Left lung (tissue), 10 donors: ENCODE measurements around the gene RD3L. TPM values are rescaled to one million over a fixed set of nuclear protein-coding genes. Genes with fewer than 3 reads are reported as not detected.

Source experiments
- ATAC-seq: fragments of 200-7000 bp; cut with Tn5 transposase; one replicate; pipeline ENCODE4 v1.9.1; 2020; ENCODE audit warnings: moderate library complexity
- DNase-seq, 4 donors: peaks; one replicate each; pipeline ENCODE4 v3.0.0-alpha.2; 2013 to 2020
- H3K27ac ChIP-seq, 2 donors: fragments of 200-600 bp; sonication (generic) in 1 of 2; one replicate each; pipeline versions ENCODE4 v1.5.0 to v1.8.0; 2020 to 2021
- H3K27me3 ChIP-seq, 2 donors: fragments of 200-600 bp; sonication (generic) in 1 of 2; one replicate each; pipeline versions ENCODE4 v1.5.0 to v1.8.0; 2020 to 2021
- H3K36me3 ChIP-seq, 2 donors: fragments of 200-600 bp; sonication (generic) in 1 of 2; one replicate each; pipeline versions ENCODE4 v1.5.0 to v1.8.0; 2020 to 2021
- H3K4me1 ChIP-seq, 2 donors: fragments of 200-600 bp; one replicate each; pipeline ENCODE4 v1.8.0; 2021
- H3K4me3 ChIP-seq, 2 donors: fragments of 200-600 bp; sonication (generic) in 1 of 2; one replicate each; pipeline versions ENCODE4 v1.5.0 to v1.8.0; 2020 to 2021; ENCODE audit warnings: mild to moderate bottlenecking in 1 of 2
- H3K9me3 ChIP-seq, 2 donors: fragments of 200-600 bp; sonication (generic) in 1 of 2; one replicate each; pipeline versions ENCODE4 v1.5.0 to v1.8.0; 2020 to 2021
- CTCF ChIP-seq, 2 donors: fragments of 200-600 bp; sonication (generic) in 1 of 2; IDR thresholded peaks; one replicate each; pipeline versions ENCODE4 v1.5.0 to v1.8.0; 2021; ENCODE audit warnings: antibody characterized with exemption in 2 of 2
- intact Hi-C, 2 donors: fragments of 100-400 bp; cut with DNase I; formaldehyde crosslinking; loops; one replicate each; pipeline versions ENCODE4 v1.11.2 to v1.14.2; 2022
- polyA plus RNA-seq, 6 donors: library from polyadenylated mRNA; unstranded; fragments of 120-200 nt; gene quantifications; one replicate each; pipeline ENCODE4 v1.2.1, GENCODE V29; 2013; ENCODE audit not compliant: insufficient read length in 6 of 6
- total RNA-seq, 2 donors: library from RNA; stranded (reverse); fragmentation: NEBNext Ultra II Directional; extraction: Animal tissue kit (Norgen Biotek cat#: 25700); gene quantifications; one replicate each; pipeline ENCODE4 v1.2.1, GENCODE V29; 2021
- donor health status: DM: no; HTN: yes; CAD: no.
- donor health status: DM: no; HTN: no; CAD: no.

Gene RD3L
- total and polyA plus RNA-seq, 8 donors: 0.13 to 0.28 (median 0.19) TPM; not detected in 2

DNA sequence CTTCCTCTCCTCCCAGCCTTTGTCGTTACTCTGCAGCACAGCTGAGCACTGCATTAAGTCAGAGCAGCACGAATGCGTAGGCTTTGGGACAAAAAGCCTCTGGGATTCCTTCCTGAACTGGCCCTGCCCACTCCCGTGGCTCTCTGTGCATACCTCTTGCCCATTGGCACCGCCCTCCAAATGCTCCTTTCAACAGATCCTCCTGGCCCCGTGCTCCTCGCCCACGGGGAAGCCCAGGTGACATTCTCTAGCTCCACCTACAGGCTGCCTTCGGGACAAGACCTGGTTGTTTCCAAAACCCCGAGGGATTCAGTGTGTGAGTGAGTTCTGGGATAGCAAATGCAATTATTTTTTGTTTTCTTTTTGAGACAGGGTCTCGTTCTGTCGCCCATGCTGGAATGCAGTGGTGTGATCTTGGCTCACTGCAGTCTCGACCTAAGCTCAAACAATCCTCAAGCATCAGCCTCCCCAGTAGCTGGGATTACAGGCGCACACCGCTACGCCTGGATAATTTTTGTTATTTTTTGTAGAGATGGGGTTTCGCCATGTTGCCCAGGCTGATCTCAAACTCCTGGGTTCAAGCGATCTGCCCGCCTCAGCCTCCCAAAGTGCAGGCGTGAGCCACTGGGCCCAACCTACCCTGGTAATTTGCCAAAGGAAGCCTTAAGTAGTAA lies 31.9 kb downstream of the RD3L start:
- intact Hi-C loops: loop anchor here in 1 of 2 donors (10.0 kb wide), 1 partner anchor 106 kb away; no protein-coding TSS in a partner anchor

GRCh38 chr14:103909531-103910261 lies 32.6 kb downstream of the RD3L start:
- TF ChIP-seq CTCF (IDR thresholded peaks at IDR 0.05): no peak
- H3K4me3 ChIP-seq: no peak overlapping the region
- no peaks in the 10 kb centered on the region for H3K27me3 ChIP-seq
- ATAC-seq (no peak), DNase-seq (no peak)
- H3K4me1 ChIP-seq: peaks cover 0 to 11% of the 10 kb centered on the region in 2 donors
- peaks cover 0 to 45% of the 10 kb centered on the region in 2 donors for H3K36me3 ChIP-seq
- H3K9me3 ChIP-seq: no peaks in the 10 kb centered on the region
- intact Hi-C loops: loop anchor here in 1 of 2 donors (10.0 kb wide), 1 partner anchor 105 kb away; no protein-coding TSS in a partner anchor
- H3K27ac ChIP-seq: no peak overlapping the region

More for the DNA sequence above, 31.9 kb downstream of the RD3L start:
- peaks cover 0 to 52% of the 10 kb centered on the region in 2 donors for H3K36me3 ChIP-seq
- peak; percentile 63 to 69 for TF ChIP-seq CTCF (IDR thresholded peaks at IDR 0.05)
- no peaks in the 10 kb centered on the region for H3K9me3 ChIP-seq
- ATAC-seq (peak; percentile 100), DNase-seq (peak; percentile 60 to 89 (median 88))
- H3K4me3 ChIP-seq: no peak overlapping the region
- H3K4me1 ChIP-seq: peaks cover 0 to 11% of the 10 kb centered on the region in 2 donors
- H3K27ac ChIP-seq: no peak overlapping the region
- no peaks in the 10 kb centered on the region for H3K27me3 ChIP-seq

DNA sequence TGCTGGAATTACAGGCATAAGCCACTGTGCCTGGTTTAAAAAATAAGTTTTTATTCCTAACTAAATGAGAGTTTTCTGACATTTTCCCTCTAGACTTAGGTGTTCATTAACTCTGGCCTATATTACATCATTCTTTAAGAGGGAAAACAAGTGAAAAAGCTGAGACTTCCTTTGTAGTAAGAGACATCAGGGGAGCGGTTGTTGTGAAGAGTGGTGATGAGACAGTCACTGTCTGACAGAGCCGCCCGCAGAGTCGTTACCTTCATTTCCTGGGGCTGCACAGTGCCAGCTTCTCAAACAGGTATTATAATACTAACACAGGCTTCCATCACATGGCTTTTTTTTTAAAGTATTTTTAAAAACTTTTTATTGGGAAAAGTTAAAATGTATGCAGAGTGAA lies 33.7 kb downstream of the RD3L start:
- ATAC-seq: no peak
- Histone ChIP-seq H3K4me3 (no peak overlapping the region), H3K9me3 (no peaks in the 10 kb centered on the region), H3K4me1 (peaks cover 0 to 11% of the 10 kb centered on the region in 2 donors), H3K36me3 (peaks cover 0 to 34% of the 10 kb centered on the region in 2 donors), H3K27me3 (no peaks in the 10 kb centered on the region), H3K27ac (no peak overlapping the region)
- DNase-seq: no peak
- intact Hi-C loops: no loop called here
- TF ChIP-seq CTCF (IDR thresholded peaks at IDR 0.05): no peak

GRCh38 chr14:103905842-103906456 lies 36.4 kb downstream of the RD3L start:
- intact Hi-C loops: no loop called here

More at GRCh38 chr14:103905842-103906456, 36.4 kb downstream of the RD3L start:
- H3K4me3 ChIP-seq: no peak overlapping the region
- no peak overlapping the region for H3K27ac ChIP-seq
- no peaks in the 10 kb centered on the region for H3K9me3 ChIP-seq
- H3K36me3 ChIP-seq: peaks cover 0 to 8% of the 10 kb centered on the region in 2 donors
- ATAC-seq (no peak), DNase-seq (no peak)
- no peak for TF ChIP-seq CTCF (IDR thresholded peaks at IDR 0.05)
- H3K27me3 ChIP-seq: no peaks in the 10 kb centered on the region
- peaks cover 2 to 14% of the 10 kb centered on the region in 2 donors for H3K4me1 ChIP-seq
